Measurements from ENCODE around the gene RASA3. TPM values are rescaled to one million over a fixed set of nuclear protein-coding genes. Genes with fewer than 3 reads are reported as not detected.

Gene RASA3
- total and polyA plus RNA-seq, 9 of the 15 experiments (the other 6 are each of a cell fraction or from before 2014, with no cell fraction given): 0.72 to 25.3 (median 14.4) TPM

DNA sequence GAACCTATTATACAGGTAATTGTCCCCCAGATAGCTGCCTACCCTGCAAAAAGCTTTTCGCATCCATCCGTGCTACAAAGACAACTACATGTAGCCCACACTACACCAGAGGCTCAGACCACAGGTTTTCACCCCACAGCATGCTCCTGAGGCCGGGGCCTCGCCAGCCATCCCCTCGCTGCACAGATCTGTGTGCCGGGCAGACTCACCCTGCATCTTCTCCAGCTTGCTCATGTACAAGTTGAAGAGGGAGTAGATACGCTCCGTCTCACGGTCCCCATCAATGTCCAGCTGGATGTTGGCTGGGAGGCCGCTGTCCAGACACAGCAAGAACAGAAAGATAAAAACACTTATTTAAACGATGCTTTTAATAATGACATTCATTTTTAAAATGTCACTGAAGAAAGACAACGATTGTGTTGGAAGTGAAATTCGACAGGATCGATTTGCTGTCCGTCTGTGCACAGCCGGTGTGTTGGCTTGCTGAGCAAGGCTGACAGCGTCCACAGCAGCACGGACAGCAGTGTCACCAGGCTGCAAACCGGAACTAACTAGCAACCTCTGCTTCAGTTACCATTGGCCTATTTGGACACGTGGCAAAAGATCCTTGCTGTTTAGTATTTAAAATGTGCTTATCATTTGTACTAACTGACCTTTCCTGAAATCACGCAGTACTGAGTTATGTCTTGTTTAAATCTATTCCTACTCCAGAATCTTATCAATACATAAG lies 140.0 kb downstream of the RASA3 start:
- ATAC-seq: no peak

More for the DNA sequence above, 140.0 kb downstream of the RASA3 start:
- Histone ChIP-seq H3K27ac (ENCODE audit: extremely low read depth, low read depth, low read length) (no peak overlapping the region), H3K79me2 (ENCODE audit: control insufficient read depth, insufficient read depth, low read length) (no peaks in the 10 kb centered on the region), H3K9ac (ENCODE audit: insufficient read depth in 1 of 2, low read depth in 2 of 2, low read length in 2 of 2) (no peak overlapping the region), H3K4me2 (ENCODE audit: insufficient read depth, low read length) (no peak overlapping the region), H4K20me1 (replicated peaks; ENCODE audit: control insufficient read depth, insufficient read depth, low read length) (no peaks in the 10 kb centered on the region), H2AFZ (ENCODE audit: low read depth, low read length) (no peak overlapping the region), H3K36me3 (ENCODE audit: control insufficient read depth, insufficient read depth, low read length) (peaks cover 29% of the 10 kb centered on the region; the same call in 2 of the 3 replicates), H3K27me3 (ENCODE audit: control insufficient read depth in 2 of 2, insufficient read depth in 2 of 2, low read length in 2 of 2) (no peaks in the 10 kb centered on the region), H3K9me1 (ENCODE audit: control insufficient read depth, insufficient read depth, low read length) (no peaks in the 10 kb centered on the region), H3K4me1 (replicated peaks in 1 of 2; ENCODE audit: control insufficient read depth in 2 of 2, insufficient read depth in 2 of 2, low read length in 2 of 2) (peaks cover 0 to 4% of the 10 kb centered on the region in 2 experiments; a peak in 1 of 5 replicates), H3K9me3 (replicated peaks; ENCODE audit: control insufficient read depth, insufficient read depth, low read depth, low read length) (no peaks in the 10 kb centered on the region; the same call in 1 of the 2 replicates), H3K4me3 (no peak overlapping the region)
- 97% methylated on average over 17 of the region's 21 CpGs for WGBS (ENCODE audit: insufficient coverage, low coverage, missing lambda C conversion rate)
- ChIA-PET POLR2A (no interaction called here), CTCF (ENCODE audit: low intra/inter-chr PET ratio) (no interaction called here)
- intact Hi-C loops (cut with micrococcal nuclease) (no loop called here), in situ Hi-C loops (cut with MboI) (no loop called here)
- DNase-seq (ENCODE audit: extremely low read depth in 1 of 4, low spot score in 3 of 4) (no peak), FAIRE-seq (no peak)
- TF ChIP-seq, protein P1, sequence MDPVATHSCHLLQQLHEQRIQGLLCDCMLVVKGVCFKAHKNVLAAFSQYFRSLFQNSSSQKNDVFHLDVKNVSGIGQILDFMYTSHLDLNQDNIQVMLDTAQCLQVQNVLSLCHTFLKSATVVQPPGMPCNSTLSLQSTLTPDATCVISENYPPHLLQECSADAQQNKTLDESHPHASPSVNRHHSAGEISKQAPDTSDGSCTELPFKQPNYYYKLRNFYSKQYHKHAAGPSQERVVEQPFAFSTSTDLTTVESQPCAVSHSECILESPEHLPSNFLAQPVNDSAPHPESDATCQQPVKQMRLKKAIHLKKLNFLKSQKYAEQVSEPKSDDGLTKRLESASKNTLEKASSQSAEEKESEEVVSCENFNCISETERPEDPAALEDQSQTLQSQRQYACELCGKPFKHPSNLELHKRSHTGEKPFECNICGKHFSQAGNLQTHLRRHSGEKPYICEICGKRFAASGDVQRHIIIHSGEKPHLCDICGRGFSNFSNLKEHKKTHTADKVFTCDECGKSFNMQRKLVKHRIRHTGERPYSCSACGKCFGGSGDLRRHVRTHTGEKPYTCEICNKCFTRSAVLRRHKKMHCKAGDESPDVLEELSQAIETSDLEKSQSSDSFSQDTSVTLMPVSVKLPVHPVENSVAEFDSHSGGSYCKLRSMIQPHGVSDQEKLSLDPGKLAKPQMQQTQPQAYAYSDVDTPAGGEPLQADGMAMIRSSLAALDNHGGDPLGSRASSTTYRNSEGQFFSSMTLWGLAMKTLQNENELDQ (CRISPR knock-in tag; IDR thresholded peaks at IDR 0.05; ENCODE audit: borderline replicate concordance): no peak
- TF ChIP-seq MCM7 (IDR thresholded peaks at IDR 0.05) (no peak), SNRNP70 (optimal IDR thresholded peaks at IDR 0.05; ENCODE audit: low read depth, low read length) (no peak)
- TF ChIP-seq, protein P2, sequence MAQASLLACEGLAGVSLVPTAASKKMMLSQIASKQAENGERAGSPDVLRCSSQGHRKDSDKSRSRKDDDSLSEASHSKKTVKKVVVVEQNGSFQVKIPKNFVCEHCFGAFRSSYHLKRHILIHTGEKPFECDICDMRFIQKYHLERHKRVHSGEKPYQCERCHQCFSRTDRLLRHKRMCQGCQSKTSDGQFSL (CRISPR knock-in tag; IDR thresholded peaks at IDR 0.05): no peak
- TF ChIP-seq, protein P2 (tag; IDR thresholded peaks at IDR 0.05): no peak
- no TSS peak for BruUV-seq (replicated peaks)

All from K562 (cell line).